ENCODE results near the gene CERS4. TPM values are rescaled to one million over a fixed set of nuclear protein-coding genes. Genes with fewer than 3 reads are reported as not detected.
"Not testable (repeated sequence)": the region's sequence is repeated elsewhere in the genome, so short reads cannot be mapped to it uniquely, and the experiment has no call there.

The CERS4 gene
- total and polyA plus RNA-seq, 8 donors, result 36.8 to 59.1 (median 48.6) TPM

DNA sequence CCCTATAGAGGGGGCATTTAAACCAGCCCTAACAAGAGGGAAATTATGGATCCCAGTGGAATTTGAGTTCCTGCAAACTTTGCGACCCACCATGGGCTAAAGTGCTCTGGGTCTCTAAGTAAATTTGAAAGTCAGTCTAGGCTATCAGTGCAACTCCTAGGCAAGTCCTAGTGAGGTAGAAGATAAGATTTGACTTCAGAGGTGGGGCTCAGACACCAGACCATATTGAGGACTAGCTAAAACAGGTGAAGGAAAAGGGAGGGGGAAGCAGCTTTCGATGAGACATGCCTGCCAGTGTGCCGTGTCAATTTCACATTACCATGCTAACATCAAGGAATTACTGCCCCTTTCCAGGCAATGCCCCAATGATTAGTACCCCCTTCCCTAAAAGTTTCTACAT is 60.6 kb downstream of the CERS4 start:
- intact Hi-C loops (cut with DNase I), result no loop called here
- H3K4me3 ChIP-seq, result no peak overlapping the region
- H3K27me3 ChIP-seq, result peaks cover 0 to 14% of the 10 kb centered on the region in 2 donors
- H3K36me3 ChIP-seq, result no peaks in the 10 kb centered on the region
- TF ChIP-seq, protein P1, sequence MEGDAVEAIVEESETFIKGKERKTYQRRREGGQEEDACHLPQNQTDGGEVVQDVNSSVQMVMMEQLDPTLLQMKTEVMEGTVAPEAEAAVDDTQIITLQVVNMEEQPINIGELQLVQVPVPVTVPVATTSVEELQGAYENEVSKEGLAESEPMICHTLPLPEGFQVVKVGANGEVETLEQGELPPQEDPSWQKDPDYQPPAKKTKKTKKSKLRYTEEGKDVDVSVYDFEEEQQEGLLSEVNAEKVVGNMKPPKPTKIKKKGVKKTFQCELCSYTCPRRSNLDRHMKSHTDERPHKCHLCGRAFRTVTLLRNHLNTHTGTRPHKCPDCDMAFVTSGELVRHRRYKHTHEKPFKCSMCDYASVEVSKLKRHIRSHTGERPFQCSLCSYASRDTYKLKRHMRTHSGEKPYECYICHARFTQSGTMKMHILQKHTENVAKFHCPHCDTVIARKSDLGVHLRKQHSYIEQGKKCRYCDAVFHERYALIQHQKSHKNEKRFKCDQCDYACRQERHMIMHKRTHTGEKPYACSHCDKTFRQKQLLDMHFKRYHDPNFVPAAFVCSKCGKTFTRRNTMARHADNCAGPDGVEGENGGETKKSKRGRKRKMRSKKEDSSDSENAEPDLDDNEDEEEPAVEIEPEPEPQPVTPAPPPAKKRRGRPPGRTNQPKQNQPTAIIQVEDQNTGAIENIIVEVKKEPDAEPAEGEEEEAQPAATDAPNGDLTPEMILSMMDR (IDR thresholded peaks at IDR 0.05), result no peak
- no peak for ATAC-seq
- H3K4me1 ChIP-seq, result peaks cover 8 to 16% of the 10 kb centered on the region in 2 donors
- H3K9me3 ChIP-seq, result no peaks in the 10 kb centered on the region
- no peak overlapping the region for H3K27ac ChIP-seq
- no peak for DNase-seq

GRCh38 chr19:8276508-8276907 is 67.3 kb downstream of the CERS4 start:
- H3K36me3 ChIP-seq; H3K9me3 ChIP-seq; H3K4me1 ChIP-seq; intact Hi-C loops (cut with DNase I); H3K27ac ChIP-seq; H3K27me3 ChIP-seq; DNase-seq; H3K4me3 ChIP-seq: not testable (repeated sequence)
- peak; percentile 79 for ATAC-seq

GRCh38 chr19:8291337-8291736 is 82.2 kb downstream of the CERS4 start:
- DNase-seq; H3K27ac ChIP-seq; H3K4me3 ChIP-seq; H3K4me1 ChIP-seq; H3K36me3 ChIP-seq; intact Hi-C loops (cut with DNase I); H3K9me3 ChIP-seq; H3K27me3 ChIP-seq: not testable (repeated sequence)
- ATAC-seq, result peak; percentile 86

GRCh38 chr19:8302357-8302691 is 93.2 kb downstream of the CERS4 start:
- Histone ChIP-seq H3K4me3 (no peak overlapping the region), H3K9me3 (no peaks in the 10 kb centered on the region), H3K36me3 (peaks cover 0 to 20% of the 10 kb centered on the region in 2 donors), H3K4me1 (peaks cover under 1 to 15% of the 10 kb centered on the region in 2 donors), H3K27ac (no peak overlapping the region), H3K27me3 (no peaks in the 10 kb centered on the region)
- TF ChIP-seq, protein P1 (IDR thresholded peaks at IDR 0.05), result no peak
- ATAC-seq (peak; percentile 14), DNase-seq (peak in 2 of 4 donors; percentile 34 to 72)
- intact Hi-C loops (cut with DNase I), result no loop called here

DNA sequence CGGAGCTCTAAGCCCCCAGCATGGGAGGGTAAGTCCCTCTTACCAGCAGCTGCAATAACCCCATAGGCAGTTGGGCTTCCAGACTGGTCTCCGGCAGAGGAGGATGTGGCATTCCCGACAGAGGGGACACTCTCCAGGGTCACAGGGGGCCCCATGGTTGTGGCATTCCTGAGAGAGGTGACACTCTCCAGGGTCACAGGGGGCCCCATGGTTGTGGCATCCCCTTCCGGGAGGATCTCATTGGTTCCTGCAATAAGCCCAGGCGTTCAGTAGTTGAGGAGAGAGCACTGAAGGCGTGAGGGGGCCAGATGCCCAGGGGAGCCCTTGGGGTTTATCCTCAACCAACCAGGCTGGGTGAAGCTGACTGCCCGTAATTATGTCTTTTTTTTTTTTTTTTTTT is 93.6 kb downstream of the CERS4 start:
- Histone ChIP-seq H3K36me3 (peaks cover 0 to 20% of the 10 kb centered on the region in 2 donors), H3K27ac (no peak overlapping the region), H3K27me3 (peaks cover 0 to 2% of the 10 kb centered on the region in 2 donors), H3K9me3 (no peaks in the 10 kb centered on the region), H3K4me3 (no peak overlapping the region), H3K4me1 (peaks cover 4 to 19% of the 10 kb centered on the region in 2 donors)
- intact Hi-C loops (cut with DNase I), result no loop called here
- no peak for ATAC-seq
- DNase-seq, result peak in 1 of 4 donors; percentile 31
- TF ChIP-seq, protein P1 (IDR thresholded peaks at IDR 0.05), result no peak

GRCh38 chr19:8304841-8305621 is 95.9 kb downstream of the CERS4 start:
- peak in 2 of 4 donors; percentile 28 to 71 for DNase-seq

More at GRCh38 chr19:8304841-8305621, 95.9 kb downstream of the CERS4 start:
- no peak overlapping the region for H3K27ac ChIP-seq
- no peak overlapping the region for H3K4me3 ChIP-seq
- H3K9me3 ChIP-seq, result no peaks in the 10 kb centered on the region
- TF ChIP-seq, protein P1 (IDR thresholded peaks at IDR 0.05), result no peak
- peaks cover 0 to 5% of the 10 kb centered on the region in 2 donors for H3K27me3 ChIP-seq
- H3K4me1 ChIP-seq, result peaks cover 13 to 39% of the 10 kb centered on the region in 2 donors
- peaks cover 0 to 27% of the 10 kb centered on the region in 2 donors for H3K36me3 ChIP-seq
- ATAC-seq, result no peak
- intact Hi-C loops (cut with DNase I), result no loop called here

Data from left lung (tissue), 10 donors.